Astrocyte of the hippocampus (primary cell): ENCODE data around the gene ARL6IP4.

Experiments used
- DNase-seq: peaks from one replicate; pipeline ENCODE4 v3.0.0; 2011; ENCODE audit warnings: low read depth, low spot score

Gene ARL6IP4

DNA sequence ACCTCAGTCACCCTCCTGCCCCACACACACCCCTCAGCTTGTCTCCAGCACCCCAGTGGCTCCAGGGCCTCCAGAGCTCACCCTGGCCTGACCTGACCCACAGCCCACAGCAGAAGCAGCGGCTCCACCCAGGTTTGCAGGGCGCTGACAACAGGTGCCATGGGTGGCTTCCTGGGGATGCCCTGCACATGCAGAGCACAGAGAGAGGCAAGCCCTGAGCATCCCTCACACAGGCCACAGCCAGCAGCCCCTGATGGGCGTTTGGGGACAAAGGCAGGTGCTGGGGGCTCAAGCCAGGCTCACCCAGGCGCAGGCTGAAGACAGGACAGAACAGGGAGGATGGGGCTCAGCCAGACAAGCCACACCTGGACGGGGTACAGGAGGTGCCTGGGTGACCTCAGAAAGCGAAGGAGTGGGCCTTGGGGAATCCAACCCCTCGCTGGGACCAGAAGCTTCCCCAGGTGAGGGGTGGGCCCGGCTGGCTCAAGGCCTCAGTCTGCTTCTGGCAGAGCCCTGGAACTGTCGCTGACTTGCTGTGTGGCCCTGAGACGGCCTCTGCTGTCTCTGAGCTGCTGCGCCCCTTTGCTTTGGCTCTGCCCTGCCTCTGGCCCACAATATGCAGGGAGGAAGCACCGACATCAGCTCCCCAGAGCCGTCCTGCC lies 10.6 kb downstream of the ARL6IP4 start:
- no peak for DNase-seq

DNA sequence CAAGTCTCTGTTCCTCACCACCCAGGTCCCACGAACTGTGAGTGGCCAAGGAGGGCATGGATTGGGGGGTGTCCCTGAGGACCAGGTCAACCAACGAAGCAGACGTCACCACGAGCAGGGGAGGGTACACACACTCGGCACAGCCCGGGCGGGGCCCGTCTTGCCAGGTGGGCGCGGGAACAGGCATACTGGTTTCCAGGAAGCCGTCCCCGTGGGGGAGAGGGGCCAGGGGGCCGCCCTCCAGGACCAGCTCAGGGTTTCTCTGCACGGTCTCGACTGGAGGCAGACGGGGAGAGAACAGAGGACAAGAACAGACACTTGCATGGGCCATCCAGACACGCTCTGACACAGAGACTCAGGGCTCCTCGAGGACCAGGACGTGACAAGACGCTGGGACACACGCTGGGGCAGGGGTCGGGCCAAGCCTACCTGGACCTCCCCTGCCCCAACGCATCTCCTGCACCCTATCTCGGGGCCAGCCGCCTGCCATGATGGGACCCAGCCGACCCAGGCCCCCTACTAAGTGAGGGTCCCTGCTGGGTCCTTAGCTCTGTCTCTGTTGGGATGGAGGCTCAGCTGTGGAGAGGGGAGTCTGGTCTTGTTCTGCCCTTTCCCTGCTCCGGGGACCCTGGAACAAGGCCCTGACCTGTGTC lies 11.3 kb downstream of the ARL6IP4 start:
- DNase-seq, result no peak

- no peak for DNase-seq
Measured at GRCh38 chr12:122992386-122992785, 11.9 kb downstream of the ARL6IP4 start.

DNA sequence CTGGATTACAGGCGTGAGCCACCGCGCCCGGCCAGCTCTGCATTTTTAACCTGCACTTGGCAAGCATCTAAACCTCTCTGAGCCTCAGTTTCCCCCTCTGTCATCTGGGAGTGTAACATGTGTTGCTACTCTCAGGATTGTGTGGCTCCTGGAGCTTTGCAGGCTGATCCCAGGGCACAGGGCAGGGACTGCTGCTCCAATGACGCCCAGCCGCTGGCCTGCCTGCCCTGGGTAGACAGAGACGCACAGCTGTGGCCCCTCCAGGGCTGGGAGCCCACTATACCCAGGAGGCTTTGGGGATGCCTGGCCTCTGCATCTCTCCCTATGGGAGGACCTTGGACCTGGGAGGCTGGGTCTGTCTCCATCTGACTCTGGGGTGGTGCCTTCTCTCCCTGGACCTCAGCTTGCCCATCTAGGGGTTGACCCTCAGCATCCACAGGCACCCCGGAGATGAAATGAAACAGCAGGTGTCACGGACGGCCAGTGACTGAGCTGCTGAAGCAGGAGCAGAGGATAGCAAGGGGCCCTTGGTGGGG lies 13.7 kb downstream of the ARL6IP4 start:
- no peak for DNase-seq

GRCh38 chr12:122994781-122995502 lies 14.5 kb downstream of the ARL6IP4 start:
- no peak for DNase-seq

DNA sequence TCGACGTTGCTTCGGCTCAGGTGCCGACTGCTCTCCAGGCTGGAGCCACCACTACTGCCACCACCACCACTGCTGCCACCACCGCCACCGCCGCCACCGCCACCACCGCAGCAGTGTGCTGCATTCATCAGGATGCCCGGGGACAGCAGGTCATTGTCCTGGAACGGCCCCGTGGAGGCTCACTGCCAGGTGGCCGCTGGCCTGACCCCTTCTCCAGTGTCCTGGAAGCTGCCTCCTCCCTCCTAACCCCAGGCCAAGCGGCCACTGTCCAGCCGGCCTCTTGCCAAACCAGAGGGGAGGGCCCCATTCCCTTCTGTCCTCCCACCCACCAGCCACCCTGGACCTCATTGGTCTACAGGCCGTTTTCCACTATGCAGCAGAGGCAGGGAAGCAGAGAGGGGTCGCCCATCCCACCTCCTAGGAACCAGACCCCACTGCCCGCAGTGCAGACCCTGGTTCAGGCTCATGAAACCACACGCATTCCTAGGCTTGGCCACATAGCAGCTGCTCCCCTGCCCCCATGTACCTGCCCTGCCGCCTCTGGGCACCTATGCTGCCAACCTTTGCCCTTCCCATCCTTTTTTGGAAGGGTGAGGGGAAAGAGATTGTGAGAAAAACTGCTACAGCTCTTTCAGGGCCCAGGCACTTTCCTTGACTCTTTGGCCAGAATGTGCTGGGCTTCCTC lies 15.2 kb downstream of the ARL6IP4 start:
- DNase-seq, result no peak

GRCh38 chr12:122996188-122996601 lies 15.7 kb downstream of the ARL6IP4 start:
- DNase-seq, result no peak

GRCh38 chr12:122996621-122997342 lies 16.3 kb downstream of the ARL6IP4 start:
- no peak for DNase-seq

GRCh38 chr12:122997343-122998250 lies 17.1 kb downstream of the ARL6IP4 start:
- DNase-seq, result no peak

DNA sequence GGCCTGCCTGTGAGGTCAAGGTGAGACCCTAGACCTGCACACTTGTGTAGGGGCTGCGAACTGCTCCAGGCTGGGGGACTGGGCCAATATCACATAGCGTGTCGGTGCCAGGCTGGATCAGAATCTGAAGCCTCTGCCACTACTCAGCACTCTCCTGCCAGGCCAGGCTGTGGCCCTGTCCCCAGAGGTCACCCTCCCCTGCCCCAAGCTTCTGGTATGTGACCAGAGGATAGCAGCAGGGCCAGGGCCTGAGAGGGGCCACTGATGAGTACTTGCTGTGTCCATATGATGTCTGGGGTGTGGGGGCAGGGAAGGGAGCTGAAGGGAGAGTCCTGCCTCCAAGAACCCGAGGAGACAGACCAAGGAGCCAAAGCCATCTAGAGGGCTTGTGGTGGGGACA lies 17.8 kb downstream of the ARL6IP4 start:
- DNase-seq, result no peak

GRCh38 chr12:122999196-122999946 lies 18.9 kb downstream of the ARL6IP4 start:
- no peak for DNase-seq

- DNase-seq, result no peak
Measured at GRCh38 chr12:122999986-123000420, 19.5 kb downstream of the ARL6IP4 start.

GRCh38 chr12:123000578-123000977 lies 20.1 kb downstream of the ARL6IP4 start:
- no peak for DNase-seq

DNA sequence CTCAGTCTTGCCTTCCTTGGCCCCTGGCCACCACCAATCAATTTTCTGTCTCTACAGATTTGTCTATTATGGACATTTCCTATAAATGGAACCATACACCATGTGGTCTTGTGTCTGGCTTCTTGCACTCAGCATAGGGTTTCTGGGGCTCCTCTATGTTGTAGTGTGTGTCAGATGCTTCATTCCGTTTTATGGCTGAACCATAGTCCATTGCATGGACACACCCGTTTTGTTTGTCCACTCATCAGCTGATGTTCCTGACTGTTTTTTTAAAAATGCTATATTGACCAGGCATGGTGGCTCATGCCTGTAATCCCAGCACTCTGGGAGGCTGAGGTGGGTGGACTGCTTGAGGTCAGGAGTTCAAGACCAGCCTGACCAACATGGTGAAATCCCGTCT lies 21.0 kb downstream of the ARL6IP4 start:
- no peak for DNase-seq

DNA sequence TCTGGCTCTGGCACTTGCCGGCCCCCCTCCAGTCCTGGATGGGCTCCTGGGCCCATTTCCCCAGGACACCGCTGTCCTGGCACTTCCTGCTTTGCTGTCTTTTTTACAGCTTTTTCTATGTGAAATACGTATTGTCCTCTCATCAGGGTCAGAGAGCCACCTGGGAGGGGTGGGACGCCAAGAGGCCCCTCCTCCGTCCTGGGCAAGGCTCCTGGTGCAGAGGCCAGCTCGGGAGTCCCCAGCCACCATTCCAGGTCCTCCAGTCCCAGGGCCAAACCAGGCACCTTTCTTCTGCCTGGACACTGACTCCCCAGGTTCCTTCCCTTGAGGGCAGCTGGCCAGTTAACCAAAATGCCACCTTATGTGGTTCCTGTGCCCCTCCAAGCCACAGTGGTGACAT lies 22.8 kb downstream of the ARL6IP4 start:
- no peak for DNase-seq

DNA sequence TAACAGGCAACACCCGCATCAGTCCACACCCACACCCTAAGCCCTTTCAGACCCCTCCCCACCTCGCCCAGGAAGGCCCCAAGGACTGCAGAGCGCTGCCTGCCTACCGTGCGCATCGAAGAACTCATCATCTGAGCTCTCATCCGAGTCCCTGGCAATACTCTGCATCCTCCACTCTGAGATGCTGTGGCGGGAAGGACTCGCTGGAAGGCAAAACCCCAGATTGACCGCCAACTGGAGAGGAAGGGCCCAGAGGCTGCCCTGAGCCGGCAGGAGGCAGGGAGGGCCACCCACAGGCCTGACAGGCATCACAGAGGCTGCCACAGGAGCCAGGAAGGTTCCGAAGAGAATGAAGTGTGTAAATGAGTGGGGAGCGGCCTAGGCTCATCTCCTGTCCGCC lies 23.8 kb downstream of the ARL6IP4 start:
- DNase-seq, result no peak

DNA sequence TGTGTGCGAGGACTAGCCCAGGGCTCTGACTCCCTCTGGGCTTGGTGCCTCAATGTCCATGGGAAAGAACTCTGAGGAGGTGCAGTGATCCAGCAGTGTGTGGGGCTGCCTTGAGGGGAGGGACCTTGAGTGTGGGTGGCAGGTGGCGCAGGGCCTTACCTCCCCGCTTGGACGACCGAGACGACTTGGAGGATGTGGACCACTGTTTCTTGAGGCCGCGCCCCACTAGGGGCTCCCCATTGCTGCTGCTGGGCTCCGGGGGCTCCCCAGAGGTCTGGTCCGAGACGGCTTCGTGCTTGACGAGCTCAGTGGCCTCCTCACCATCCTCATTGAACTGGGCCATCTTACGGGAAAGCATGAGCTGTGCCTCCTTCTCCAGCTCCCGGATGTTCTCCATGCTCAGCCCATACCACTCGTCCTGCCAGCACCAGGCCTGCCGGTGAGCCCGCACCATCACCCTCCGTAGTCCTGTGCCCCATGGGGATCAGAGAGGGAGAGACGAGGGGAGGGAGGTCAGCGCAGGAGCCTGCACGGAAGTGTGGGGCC lies 24.7 kb downstream of the ARL6IP4 start:
- DNase-seq, result no peak

- no peak for DNase-seq
Measured at GRCh38 chr12:123006977-123007376, 26.5 kb downstream of the ARL6IP4 start.

GRCh38 chr12:123010110-123010509 lies 29.6 kb downstream of the ARL6IP4 start:
- DNase-seq, result no peak
